HPDE6-E6E7 (cell line): ENCODE measurements around the gene DDX3X.
"Not testable (repeated sequence)": the region's sequence is repeated elsewhere in the genome, so short reads cannot be mapped to it uniquely, and the experiment has no call there.

ENCODE experiments used
- DNase-seq: peaks from one replicate; pipeline ENCODE4 v3.0.0; 2011; ENCODE audit warnings: missing footprints; ENCODE audit errors: extremely low spot score

Gene DDX3X

GRCh38 chrX:41371575-41371974 is 37.6 kb downstream of the DDX3X start:
- not testable (repeated sequence) for DNase-seq

GRCh38 chrX:41373989-41374606 is 40.1 kb downstream of the DDX3X start:
- no peak for DNase-seq

DNA sequence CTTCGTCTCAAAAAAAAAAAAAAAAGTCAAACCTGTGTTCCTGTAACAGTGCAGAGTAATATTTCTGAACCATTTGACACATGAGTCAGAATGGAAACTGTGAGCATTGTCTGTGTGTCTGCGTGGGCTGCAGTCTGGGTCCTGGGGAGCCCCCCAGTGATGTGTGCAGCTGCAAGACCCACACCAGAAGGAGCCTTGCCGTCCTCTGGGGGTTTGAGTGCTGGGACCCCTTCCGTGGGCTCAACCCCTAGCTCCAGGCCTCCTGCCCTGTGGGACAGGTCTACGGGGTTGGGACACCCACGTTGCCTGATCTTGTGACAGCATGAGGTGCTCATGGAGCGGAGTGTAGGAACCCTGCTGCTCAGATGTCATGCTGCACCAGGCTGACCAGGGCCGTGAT is 43.7 kb downstream of the DDX3X start:
- no peak for DNase-seq

- peak; percentile 53 for DNase-seq
Measured at GRCh38 chrX:41381685-41382084, 47.7 kb downstream of the DDX3X start.

GRCh38 chrX:41382714-41383645 is 49.0 kb downstream of the DDX3X start:
- no peak for DNase-seq

DNA sequence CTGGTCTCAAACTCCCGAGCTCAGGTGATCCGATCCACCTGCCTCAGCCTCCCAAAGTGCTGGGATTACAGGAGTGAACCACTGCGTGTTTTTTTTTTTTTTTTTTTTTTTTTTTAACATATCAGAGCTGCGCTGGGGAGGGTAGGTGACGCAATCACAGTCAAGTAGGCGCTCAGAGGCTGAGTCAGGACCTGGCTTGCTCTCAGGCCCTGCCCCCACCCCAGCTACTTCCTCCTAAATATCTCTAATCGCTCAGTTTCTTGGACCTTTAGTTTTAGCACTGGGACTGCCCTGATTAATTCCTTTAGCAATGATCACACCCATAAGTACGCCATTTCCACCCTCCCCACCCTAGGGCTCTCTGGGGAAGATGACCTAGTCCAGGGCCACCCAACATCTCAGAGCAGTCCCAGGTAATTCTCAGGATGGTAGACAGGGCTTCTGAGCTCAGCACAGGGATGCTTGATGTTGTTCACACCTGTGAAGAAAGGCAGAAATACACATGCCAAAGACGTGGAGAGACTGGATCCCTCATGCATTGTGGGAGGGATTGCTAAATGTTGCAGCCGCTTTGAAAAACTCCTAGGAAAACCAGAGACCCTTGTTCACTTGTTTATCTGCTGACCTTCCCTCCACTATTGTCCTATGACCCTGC is 50.2 kb downstream of the DDX3X start:
- DNase-seq = peak; percentile 36

DNA sequence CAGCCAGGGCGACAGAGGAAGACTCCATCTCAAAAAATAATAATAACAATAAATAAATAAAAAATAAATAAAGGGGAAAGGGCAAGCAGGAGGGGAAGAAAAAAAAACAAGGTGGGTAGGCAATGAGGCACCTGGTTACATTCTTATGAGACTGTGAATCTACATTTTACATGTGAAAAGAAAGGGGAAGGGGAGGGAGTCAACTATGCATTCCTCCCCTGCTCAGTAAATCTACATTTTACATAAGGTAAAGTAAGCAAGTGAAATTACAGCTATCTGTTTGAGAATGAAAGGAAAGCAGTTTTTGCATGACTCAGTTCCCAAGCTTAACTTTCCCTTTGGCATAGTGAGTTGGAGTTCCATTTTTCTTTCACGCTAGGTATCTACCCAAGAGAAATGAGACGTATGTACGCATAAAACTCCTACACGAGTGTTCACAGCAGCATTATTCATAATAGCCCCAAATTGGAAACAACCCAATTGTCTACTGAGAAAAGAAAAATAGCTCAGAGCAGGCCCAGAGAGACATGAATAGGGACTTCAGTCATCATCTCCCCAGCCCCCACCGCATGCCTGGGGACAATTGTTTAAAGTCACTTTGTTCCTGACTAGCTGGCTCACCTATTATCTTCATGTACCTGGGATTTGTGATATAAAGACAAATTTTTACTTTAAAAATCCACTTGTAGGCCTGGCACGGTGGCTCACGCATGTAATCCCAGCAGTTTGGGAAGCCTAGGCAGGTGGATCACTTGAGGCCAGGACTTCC is 52.4 kb downstream of the DDX3X start:
- no peak for DNase-seq

GRCh38 chrX:41388543-41388942 is 54.6 kb downstream of the DDX3X start:
- DNase-seq = no peak

- DNase-seq = no peak
Measured at GRCh38 chrX:41389311-41389888, 55.4 kb downstream of the DDX3X start.

DNA sequence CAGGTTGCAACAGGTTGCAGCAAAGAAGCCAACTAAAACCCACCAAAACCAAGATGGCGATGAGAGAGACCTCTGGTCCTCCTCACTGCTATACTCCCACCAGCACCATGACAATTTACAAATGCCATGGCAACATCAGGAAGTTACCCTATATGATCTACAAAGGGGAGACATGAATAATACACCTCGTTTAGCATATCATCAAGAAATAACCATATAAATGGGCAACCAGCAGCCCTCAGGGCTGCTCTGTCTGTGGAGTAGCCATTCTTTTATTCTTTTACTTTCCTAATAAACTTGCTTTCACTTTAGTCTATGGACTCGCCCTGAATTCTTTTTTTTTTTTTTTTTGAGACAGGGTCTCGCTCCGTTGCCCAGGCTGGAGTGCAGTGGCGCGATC is 56.6 kb downstream of the DDX3X start:
- not testable (repeated sequence) for DNase-seq

GRCh38 chrX:41391606-41392005 is 57.6 kb downstream of the DDX3X start:
- peak; percentile 86 for DNase-seq

GRCh38 chrX:41394293-41394692 is 60.3 kb downstream of the DDX3X start:
- no peak for DNase-seq

DNA sequence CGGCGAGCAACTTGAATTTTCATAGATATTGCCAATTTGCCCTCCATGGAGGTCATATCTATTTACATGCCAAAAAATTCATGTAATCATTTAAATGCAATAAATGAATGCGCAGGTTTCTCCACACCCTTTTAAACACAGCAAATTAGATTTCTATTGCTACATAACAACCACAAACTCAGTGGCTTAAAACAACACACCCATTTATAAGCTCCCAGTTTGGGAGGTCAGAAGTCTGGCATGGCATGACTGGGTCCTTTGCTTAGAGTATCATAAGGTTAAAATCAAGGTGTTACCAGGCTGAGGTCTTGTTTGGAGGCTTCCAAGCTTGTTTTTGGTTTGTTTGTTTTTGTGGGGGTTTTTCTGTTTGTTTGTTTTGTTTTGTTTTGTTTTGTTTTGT is 63.3 kb downstream of the DDX3X start:
- no peak for DNase-seq

- no peak for DNase-seq
Measured at GRCh38 chrX:41397768-41398167, 63.8 kb downstream of the DDX3X start.

- not testable (repeated sequence) for DNase-seq
Measured at GRCh38 chrX:41402556-41402955, 68.6 kb downstream of the DDX3X start.

- DNase-seq = no peak
Measured at GRCh38 chrX:41405551-41405950, 71.6 kb downstream of the DDX3X start.

DNA sequence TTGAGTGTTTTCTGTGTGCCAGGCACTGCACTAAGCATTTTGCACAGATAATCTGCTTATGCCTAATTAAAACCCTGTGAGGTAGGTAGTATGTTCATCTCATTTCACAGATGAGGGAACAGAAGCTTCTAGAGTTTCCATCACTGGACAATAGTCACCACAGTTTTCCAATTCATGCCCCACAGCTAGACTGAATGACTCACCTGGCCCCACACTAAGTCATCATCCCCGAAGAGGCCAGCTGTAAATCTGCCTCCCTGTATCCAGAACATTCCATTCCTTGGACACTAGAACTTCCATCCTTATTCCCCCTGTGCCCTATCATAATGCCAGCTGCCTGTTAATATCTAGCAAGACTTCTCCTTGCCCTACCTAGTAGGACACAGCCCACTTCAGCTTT is 72.2 kb downstream of the DDX3X start:
- DNase-seq = no peak

DNA sequence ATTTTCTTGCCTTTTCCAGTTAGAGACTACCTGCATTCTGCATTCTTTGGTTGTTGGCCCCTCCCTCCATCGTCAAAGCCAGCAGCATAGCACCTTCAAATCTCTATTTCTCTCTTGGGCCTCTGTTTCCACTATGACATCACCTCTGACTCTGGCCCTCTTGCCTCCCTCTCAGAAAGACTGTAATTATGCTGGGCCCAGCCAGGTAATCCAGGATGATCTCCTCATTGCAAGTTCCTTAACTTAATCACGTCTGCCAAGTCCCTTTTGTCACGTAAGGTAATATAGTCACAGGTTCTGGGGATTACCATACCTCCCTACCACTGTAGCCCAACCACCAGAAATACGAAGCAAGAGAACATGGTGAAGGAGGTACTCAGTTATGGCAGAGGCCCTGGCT is 73.9 kb downstream of the DDX3X start:
- no peak for DNase-seq

- DNase-seq = no peak
Measured at GRCh38 chrX:41408576-41408975, 74.6 kb downstream of the DDX3X start.

DNA sequence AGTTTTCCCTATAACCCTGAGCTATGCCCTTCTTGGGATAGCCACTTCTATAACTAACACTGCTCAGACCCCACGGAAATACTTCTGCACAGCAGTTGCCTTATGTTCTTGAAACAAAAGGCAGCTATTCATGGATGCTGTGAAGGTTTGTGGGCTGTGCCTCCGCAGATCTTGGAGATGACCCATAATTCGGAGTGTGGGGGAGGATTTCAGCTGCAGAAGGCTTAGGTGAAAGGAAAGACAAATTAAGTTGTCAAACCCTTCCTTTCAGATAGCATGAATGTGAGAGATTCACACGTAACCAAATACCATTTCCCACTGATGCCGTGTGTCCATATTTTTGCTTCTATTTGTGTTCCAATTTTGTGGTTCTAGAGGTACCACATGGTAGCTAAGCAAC is 75.0 kb downstream of the DDX3X start:
- DNase-seq = no peak

DNA sequence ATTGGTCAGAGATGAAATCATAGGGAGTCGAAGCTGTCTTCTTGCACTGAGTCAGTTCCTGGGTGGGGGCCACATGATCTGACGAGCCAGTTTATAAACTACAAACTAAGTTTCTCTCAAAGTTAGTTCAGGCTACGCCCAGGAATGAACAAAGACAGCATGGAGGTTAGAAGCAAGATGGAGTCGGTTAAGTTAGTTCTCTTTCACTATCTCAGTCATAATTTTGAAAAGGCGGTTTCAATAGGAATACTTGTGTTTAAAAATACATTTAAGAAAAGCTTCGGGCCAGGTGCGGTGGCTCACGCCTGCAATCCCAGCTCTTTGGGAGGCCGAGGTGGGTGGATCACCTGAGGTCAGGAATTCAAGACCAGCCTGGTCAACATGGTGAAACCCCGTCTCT is 77.3 kb downstream of the DDX3X start:
- DNase-seq = not testable (repeated sequence)
